NAMALWA (cell line): Measurements from ENCODE around the gene RGL1.

Source experiments
- DNase-seq: peaks from one replicate; pipeline ENCODE4 v3.0.0-alpha.2; 2015; ENCODE audit warnings: low spot score

Gene RGL1

DNA sequence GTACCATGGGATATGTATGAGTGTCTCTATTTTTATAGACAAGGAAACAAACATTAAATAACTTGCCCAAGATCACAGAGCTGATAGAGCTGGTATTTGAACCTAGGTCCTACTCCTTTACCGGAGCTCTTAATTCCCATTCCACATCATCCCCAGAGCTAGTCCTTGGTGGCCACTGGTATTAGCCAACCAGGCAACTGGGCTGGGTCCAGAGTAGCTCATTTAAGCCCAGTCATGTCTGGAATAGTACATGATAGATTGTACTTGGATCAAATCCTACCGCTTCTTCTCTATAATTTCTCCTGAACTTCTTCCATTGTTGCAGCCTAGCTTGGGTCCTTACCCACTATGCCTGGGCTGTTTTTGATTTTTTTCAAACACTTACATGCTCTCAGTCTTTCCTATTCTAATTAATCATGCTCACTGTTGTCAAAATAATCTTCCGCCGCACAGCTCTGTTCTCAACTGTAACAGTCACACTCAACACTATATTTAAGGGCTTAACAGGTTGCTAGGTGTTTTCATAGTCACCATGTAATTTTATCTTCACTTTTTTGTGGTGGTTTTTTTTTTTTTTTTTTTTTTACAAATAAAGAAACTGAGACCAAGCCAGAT is 152.4 kb downstream of the RGL1 start:
- no peak for DNase-seq

DNA sequence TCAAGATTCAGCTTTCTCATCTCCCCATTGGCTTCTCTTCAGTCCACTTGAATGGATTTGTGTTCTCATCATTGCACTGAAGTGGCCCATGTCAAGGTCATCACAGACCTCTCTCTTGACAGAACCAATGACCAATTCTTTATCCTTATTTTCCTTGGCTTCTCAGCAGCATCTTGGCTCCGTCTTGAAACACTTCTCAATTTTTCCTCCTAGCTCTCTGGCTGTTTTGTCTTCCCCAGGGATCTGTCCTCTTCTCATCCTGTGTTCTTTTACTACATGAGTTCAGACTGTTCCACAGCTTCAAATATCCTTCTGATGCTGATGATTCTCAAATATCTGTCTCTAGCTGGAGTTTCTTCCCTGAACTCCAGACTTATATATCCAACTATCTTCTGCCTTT is 154.0 kb downstream of the RGL1 start:
- no peak for DNase-seq

DNA sequence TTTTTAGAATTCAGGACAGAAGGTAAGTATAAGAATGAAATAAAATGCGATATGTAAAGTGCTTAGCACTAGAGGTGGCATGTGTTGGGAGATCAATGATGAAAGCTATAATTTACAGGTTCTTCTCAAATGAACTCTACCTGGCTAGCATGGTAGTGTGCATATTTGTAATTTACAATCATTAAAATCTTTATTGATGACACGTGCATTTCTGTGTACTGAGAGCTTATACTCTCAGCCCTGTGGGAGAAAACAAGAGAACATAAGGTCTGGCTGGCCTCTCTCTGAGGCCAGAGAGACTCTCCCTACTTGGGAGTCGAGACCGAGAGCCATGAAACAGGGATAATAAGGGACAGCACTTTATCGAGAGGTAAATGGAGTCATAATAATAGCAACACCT is 156.2 kb downstream of the RGL1 start:
- DNase-seq: no peak

DNA sequence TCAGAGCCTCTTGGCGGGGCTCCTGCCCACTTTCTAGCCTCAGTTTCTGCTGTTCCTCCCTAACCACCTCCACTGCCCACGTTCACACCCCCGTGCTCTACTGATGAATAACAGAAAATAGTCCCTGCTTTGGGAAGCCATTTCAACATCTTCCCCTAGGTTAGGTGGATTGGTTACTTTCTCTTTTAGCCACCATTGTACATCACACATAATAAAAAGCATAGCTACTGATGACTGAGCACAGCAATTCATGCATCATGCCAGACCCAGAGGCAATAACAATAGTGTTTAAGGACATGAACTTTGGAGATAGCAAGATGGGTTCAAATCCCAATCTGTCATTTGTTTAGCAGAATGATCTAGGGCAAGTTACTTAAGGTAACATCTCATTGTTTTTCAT is 158.0 kb downstream of the RGL1 start:
- no peak for DNase-seq

DNA sequence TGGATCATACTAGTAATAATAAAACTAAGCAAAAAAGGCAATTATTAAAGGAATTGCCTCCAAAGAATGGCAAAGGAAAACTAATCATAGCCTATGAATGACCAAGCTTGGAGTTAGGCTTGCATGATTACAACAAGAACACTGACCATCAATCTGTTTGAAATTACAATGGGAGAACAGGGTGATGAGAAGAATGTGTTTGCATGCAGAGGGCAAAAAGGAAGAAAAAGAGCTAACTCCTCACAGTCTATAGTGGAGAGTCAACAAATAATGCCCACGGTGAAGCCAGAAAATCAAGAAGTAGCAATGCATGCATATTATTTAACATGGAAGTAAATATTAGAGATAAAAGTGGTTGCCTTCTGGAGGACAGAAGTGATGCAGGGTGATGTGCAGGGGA is 160.8 kb downstream of the RGL1 start:
- no peak for DNase-seq

DNA sequence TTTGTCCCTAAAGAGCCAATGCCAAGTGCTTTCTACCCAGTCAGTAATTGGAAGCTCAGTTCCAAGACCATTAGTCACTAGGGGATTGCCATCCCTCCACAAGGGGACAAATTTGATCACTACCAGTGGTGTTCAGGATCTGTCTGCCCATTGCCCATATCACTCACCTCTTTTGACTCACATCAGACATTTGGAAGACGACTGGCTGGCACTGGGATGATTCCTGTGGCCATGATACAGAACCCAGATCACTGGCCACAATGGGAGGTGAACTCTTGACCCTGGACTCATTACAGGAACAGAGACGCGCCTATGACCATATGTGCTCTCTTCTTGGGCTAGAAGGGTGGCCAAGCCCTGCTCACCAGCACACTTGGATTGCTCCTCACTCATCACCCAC is 161.6 kb downstream of the RGL1 start:
- no peak for DNase-seq

DNA sequence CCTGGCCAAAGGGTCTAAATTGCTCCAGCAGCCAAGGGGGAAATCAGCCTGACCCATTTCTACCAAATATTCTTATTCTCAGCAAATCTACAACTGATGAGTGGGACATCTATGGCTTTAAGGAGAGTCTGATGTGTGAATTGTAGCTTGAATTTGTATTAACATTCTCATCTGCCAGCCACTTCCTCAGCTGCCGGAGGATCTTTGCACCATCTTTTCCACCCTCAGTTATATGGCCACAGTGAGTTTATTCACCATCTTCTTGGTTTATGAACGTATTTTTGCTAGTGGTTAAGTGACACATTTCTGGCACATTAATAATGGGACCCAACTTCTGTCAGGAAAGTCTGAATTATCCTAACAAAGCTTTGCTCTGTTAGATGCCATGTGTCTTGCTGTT is 163.0 kb downstream of the RGL1 start:
- DNase-seq: no peak

DNA sequence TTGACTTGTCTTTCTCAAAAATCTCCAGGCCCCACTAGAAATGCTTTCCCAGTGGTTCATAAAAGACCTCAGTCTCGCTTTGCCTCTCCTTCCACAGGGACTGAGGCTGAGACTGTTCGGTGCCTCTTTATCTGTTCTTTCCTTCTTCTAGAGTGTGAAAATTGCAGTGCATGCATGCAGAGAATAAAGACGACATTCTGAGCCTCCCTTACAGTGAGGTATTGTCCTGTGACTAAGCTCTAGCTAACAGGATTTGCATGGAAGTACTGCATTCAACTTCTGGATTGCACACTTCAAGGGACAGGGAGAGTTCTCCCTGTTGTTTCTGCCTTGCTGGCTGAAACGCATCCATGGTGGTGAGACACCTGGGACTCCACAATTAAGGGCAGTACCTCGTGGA is 163.5 kb downstream of the RGL1 start:
- DNase-seq: no peak

DNA sequence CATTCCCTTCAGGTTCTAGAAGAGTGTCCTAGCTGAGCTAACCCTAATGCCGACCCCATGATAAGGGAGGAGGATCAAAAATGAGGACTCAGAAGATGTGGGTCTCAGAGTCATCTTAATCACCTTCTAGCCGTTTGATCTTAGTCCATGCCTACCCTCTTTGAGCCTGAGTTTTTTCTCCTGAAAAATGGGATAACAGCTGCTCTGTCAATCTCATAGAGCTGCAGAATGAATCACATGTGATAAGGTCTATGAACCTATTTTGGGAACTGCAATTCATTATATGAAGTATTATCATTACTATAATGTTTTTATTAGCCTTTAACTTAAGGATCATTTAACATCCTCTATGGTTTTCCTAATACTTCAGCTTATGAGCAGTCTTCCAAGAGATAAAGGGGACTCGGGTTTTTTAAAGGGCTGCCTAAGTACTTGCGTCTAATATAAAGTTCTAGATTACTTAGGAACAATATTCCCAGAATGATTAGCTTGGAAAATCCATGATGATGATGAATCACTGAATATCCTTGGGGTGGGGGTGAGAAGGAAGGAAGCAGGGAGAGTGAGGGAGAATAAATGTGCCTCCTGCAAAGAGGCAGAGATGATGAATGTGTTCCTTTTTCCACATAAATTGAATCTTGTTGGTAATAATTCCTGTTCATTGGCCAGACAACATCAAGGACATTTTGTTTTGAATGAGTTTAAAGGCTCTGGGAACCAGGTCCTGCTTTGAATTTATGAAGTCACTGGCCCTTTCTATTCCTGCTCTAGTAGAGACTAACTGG is 165.8 kb downstream of the RGL1 start:
- no peak for DNase-seq

DNA sequence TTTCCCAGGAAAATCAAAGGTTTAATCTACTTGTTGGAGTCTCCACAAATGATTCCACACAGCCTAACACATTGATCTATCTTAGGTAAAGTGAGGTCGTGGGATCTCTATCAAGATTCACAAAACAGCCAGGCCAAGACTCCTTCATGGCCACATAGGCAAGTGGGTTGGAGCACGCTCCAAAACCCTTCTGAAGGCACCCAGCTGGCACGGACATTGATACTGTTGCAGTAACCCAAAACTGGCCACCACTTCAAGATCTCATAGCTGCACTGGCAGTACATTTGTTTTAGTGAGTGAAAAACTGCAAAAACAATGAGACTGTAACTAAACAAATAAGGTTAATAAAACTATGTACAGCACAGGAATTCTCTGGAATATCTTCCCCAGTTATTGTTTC is 170.7 kb downstream of the RGL1 start:
- DNase-seq: no peak

DNA sequence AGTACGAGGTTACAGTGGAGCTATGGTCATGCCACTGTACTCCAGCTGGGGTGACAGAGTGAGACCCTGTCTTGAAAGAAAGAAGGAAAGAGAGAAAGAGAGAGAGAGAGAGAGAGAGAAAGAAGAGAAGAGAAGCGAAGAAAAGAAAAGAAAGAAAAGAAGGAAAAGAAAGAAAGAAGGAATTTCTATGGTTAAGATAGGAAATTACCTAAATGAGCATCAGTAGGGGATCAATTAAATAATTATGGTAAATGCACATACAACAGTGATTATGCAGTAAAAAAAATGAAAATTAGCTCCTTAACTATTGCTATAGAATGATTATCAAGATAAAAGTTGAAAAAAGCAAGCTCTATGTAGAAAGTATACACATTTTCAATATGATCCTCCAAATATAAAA is 172.8 kb downstream of the RGL1 start:
- no peak for DNase-seq
